Left renal pelvis (tissue), 4 donors: Measurements from ENCODE around the gene UNC93B1. TPM values are rescaled to one million over a fixed set of nuclear protein-coding genes. Genes with fewer than 3 reads are reported as not detected.

Source experiments
- DNase-seq, 4 donors: peaks; one replicate each; pipeline ENCODE4 v3.0.0-alpha.2; 2013; ENCODE audit warnings: low read depth in 4 of 4, low spot score in 3 of 4
- polyA plus RNA-seq, 4 donors: library from polyadenylated mRNA; unstranded; fragments of 120-200 nt; gene quantifications; one replicate each; pipeline ENCODE4 v1.2.1, GENCODE V29; 2013; ENCODE audit not compliant: insufficient read length in 4 of 4

Gene UNC93B1
- polyA plus RNA-seq, 4 donors, result 7.9 to 15.2 (median 9.9) TPM

- no peak for DNase-seq
Observed at GRCh38 chr11:68026391-68027105, 22.7 kb upstream of the UNC93B1 start.

DNA sequence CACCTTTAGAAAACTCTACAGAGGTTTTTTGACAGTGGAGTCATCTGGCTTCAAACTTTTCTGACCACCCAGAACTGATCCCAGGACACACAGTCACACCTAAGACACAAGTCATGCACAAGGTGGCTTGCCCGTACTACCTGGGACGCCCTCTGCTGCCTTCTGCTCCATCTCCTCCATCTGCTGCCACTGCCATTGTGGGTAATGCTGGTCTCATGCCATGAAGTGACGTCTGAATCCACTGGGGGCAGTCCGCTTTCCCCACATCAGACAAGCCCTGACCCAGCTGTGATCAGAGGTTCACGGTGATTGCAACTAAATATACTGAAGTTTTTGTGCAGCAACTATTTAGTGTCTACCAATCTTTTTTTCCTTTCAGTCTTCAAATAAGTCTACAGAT, 21.1 kb upstream of the UNC93B1 start:
- DNase-seq, result no peak

DNA sequence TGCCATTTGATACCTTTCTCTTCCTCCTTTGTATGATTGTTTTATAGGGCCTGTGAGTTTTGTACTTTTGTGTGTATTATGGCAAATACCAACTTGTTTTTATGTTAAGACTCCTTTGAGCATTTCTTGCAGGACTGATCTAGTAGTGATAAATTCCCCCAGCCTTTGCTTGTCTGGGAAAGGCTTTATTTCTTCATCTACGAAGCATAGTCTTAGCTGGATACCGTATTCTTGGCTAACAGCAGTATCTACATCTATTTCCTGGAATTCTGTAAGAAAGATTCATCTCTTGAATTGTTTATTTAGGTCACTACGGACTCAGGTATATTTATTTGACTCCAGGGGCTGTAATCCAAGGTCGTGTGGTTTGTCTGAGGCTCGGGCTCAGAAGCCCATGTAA, 20.6 kb upstream of the UNC93B1 start:
- no peak for DNase-seq

DNA sequence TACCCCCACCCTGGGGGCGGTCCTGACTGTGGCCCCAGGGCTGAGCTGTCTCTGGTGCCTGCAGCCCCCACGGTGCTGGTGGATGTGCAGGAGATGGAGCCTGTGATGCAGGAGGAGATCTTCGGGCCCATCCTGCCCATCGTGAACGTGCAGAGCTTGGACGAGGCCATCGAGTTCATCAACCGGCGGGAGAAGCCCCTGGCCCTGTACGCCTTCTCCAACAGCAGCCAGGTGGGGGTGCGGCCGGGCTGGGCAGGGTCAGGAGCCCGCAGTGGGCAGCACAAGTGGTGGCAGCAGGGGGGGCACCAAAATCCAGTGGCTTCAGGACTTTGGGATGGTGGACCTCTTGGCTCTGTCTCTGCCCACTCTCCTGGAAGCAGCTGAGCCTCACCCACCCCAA, 18.6 kb upstream of the UNC93B1 start:
- DNase-seq, result no peak

- no peak for DNase-seq
Observed at GRCh38 chr11:68021167-68021787, 17.4 kb upstream of the UNC93B1 start.

GRCh38 chr11:68020575-68020974, 16.7 kb upstream of the UNC93B1 start:
- no peak for DNase-seq

DNA sequence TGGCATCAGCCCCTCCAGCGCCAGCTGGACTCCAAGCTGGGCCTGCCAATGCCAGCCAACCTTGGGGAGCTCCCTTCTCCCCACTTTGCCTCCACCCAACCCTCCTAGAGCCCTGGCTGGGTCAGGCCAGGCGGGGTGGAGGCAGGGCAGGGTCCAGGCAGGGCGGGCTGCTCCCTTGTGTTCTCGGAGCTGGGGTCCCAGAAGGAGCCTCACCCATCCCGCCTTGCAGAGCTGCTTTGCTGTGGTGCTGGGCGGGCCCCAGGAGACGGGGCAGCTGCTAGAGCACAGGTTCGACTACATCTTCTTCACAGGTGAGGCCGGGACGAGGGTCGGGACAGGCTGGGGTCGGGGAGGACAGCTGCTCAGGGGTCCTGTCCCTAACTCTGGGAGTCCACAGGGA, 15.6 kb upstream of the UNC93B1 start:
- no peak for DNase-seq

GRCh38 chr11:68018730-68019190, 14.9 kb upstream of the UNC93B1 start:
- DNase-seq, result no peak

DNA sequence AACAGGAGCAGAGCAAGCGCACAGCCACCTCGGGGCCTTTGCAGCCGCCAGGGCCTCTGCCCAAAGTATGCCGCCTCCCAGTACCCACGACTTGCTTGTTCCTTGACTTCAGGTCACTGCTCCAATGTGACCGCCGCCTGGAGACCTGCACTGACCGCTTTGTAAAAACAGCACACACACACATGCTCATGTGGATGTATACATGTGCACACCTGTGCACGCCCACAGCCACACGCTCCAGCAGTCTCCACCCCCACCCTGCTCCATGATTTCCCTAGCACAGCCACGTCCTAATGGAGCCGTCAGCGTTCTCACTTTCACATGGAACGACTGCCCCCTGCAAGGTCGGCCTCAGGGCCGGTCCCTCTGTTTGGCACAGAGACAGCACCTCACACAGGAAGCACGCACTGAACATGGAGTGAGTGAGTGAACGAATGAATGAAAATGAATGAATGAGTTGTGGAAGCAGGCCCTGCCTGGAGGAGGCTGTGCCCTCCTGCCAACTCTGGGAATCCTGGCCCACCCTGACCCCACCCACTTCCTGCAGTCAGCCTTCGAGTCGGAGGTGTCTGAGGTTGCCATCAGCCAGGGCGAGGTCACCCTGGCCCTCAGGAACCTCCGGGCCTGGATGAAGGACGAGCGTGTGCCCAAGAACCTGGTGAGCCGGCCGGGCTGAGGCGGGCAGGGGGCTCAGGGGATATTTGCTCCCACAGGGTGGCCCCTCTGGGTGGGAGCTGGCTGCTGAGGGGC, 14.3 kb upstream of the UNC93B1 start:
- DNase-seq, result no peak

DNA sequence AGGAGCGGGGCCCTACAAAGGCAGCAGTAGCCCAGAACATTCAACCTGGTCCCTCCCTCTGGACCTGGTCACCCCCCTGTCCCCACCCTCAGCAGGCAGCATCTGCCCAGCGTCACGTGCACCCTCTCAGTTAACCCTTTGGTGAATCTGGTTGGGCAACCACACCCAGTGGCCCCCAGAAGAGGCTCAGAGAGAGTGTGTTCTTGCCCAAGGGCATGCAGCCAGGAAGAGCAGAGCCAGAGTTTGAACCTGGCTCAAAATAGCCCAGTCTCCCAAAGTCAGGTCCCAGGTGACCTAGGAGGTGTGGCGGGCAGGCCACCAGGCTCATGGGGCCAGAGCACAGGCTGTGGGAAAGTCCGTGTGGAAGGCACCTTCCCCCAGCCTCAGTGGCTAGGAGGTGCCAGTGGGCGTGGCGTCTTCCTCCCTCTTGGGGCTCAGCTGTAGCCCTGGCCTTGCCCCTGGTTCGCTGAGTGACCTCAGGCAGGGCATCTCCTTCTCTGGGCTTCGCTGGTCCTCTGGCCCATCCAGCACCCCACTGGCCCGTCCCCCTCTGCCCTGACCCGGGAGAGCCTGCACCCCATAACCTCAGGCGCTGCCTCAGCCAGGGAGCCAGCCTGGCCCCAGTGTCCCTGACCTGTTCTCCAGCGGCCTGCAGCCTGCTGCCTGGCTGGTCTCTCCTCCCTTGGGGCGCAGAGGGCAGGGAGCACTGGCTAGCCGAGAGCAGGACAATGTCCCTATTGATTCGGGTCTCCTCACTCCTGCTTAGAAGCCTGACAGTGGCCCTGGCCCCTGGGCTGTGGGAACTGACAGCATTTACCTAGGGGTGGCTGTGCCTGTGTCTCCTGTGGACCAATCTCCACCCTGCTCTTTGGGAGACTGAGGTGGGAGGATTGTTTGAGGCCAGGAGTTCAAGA, 13.3 kb upstream of the UNC93B1 start:
- DNase-seq, result no peak

DNA sequence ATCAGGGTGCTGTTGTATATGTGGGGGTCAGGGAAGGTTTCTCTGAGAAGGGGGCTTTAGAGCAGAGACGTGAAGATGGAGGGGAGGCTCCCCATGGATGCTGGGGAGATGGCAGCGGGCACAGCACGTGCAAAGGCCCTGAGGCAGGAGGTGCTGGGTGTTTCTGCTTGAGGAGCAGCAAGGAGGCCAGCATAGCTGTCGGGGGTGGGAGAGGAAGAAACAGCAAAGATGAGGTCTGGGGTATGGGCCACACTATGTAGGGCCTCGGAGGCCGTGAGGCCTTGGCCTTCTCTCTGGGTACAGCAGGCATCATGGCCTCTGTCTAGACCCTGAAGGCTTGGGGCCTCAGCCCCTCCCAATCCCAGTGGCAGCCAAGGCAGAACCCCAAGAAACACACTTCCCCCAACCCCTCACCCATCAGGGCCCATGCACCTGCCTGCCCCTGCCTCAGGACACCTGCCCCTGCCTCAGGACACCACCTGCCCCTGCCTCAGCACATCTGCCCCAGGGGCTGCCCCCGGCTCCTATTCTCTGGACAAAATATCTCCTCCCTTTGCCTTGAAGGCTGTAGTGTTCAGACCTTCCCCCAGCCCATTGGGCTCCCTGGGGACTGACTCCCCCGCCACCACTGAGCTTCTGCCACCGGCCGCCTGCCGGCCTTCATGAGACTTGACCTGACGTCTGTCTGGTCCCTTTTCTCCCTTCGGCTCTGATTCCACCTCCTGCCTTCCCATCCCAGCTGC, 12.4 kb upstream of the UNC93B1 start:
- DNase-seq, result no peak

GRCh38 chr11:68015467-68015866, 11.6 kb upstream of the UNC93B1 start:
- DNase-seq, result no peak

- no peak for DNase-seq
Observed at GRCh38 chr11:68014947-68015447, 11.1 kb upstream of the UNC93B1 start.

GRCh38 chr11:68014157-68014946, 10.5 kb upstream of the UNC93B1 start:
- DNase-seq, result no peak

DNA sequence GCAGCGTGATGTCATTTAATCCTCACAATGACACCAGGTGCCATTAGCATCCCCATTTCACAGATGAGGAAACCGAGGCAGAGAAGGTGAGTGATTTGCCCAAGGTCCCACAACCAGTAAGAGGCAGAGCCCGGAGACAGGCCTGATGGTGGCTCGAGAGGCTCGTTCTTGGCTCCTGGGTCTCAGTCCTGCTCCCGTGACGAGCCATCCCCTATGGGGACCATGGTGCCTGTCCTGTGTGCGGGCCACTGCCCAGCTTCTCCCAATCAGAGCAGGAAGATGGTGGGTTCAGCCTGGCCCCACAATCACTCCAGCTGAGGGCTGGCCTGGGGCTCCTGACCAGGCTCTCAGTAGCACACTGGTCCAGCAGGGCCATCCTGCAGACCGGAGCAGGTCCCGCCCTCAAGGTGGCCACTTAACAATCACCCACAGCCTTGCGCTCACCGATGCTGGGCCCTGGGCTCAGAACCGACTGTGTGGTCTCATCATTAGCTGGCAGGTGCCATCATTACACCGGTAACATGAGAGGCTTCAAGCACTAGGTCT, 9.8 kb upstream of the UNC93B1 start:
- no peak for DNase-seq

GRCh38 chr11:68012843-68013610, 9.1 kb upstream of the UNC93B1 start:
- DNase-seq, result no peak

GRCh38 chr11:68012044-68012842, 8.3 kb upstream of the UNC93B1 start:
- no peak for DNase-seq
